Kidney (tissue), 14 donors: ENCODE measurements around the gene C11orf21. TPM values are rescaled to one million over a fixed set of nuclear protein-coding genes. Genes with fewer than 3 reads are reported as not detected.
A peak's percentile ranks its signal among the peaks of the same experiment; 100 is the strongest.

ENCODE experiments used
- DNase-seq, 5 donors: peaks; one replicate each; pipeline ENCODE4 v3.0.0-alpha.2; 2013 to 2020
- FAIRE-seq: peaks from 2 replicates; lab custom pipeline; 2012; peaks lifted over from hg19 to GRCh38; lab: Jason Lieb, UNC
- H3K27ac ChIP-seq, 2 donors: one replicate each; pipeline ENCODE4 v1.7.0; 2013; ENCODE audit warnings: low read depth in 2 of 2, low read length in 2 of 2, inconsistent platforms in 1 of 2
- H3K27me3 ChIP-seq: one replicate; pipeline ENCODE4 v1.7.1; 2013; ENCODE audit warnings: low read length, inconsistent platforms; ENCODE audit not compliant: control insufficient read depth, insufficient read depth
- H3K36me3 ChIP-seq, 3 donors: one replicate each; pipeline versions ENCODE4 v1.7.0 to v1.7.1; 2013; ENCODE audit warnings: low read length in 3 of 3, control low read depth in 1 of 3, inconsistent platforms in 1 of 3; ENCODE audit not compliant: insufficient read depth in 3 of 3, control insufficient read depth in 2 of 3
- H3K4me1 ChIP-seq, 3 donors: one replicate each; pipeline versions ENCODE4 v1.7.0 to v1.7.1; 2013; ENCODE audit warnings: low read length in 3 of 3, inconsistent platforms in 1 of 3, low read depth in 1 of 3; ENCODE audit not compliant: control insufficient read depth in 2 of 3, insufficient read depth in 2 of 3
- H3K4me3 ChIP-seq, 3 donors: one replicate each; pipeline versions ENCODE4 v1.7.0 to v1.8.1; 2013; ENCODE audit warnings: low read length in 3 of 3, control low read depth in 1 of 3, inconsistent platforms in 1 of 3
- H3K9ac ChIP-seq, 3 donors: one replicate each; pipeline versions ENCODE4 v1.7.0 to v1.7.1; 2013; ENCODE audit warnings: low read length in 3 of 3, control low read depth in 1 of 3, inconsistent platforms in 1 of 3
- H3K9me3 ChIP-seq, 3 donors: one replicate each; pipeline versions ENCODE4 v1.7.0 to v1.7.1; 2013; ENCODE audit warnings: low read length in 3 of 3, control low read depth in 1 of 3, inconsistent platforms in 1 of 3; ENCODE audit not compliant: control insufficient read depth in 2 of 3, insufficient read depth in 1 of 3
- intact Hi-C: fragments of 100-400 bp; cut with DNase I; formaldehyde crosslinking; loops from one replicate; pipeline ENCODE4 v1.11.1; 2022
- polyA plus RNA-seq: library from polyadenylated mRNA; stranded (reverse); fragments of 350-450 nt; fragmentation: Illumina TruSeq; extraction: RNeasy Lipid Tissue Mini Kit (QIAGEN cat#74804); gene quantifications from one replicate; pipeline ENCODE4 v1.2.3, GENCODE V29; 2014; ENCODE audit warnings: low read depth, low replicate concordance; ENCODE audit not compliant: insufficient read depth
- total RNA-seq: library from RNA; stranded (reverse); fragmentation: NEBNext Ultra II Directional; extraction: Animal tissue kit (Norgen Biotek cat#: 25700); gene quantifications from one replicate; pipeline ENCODE4 v1.2.1, GENCODE V29; 2021
- TF ChIP-seq, protein P1 (sequence below): IDR thresholded peaks from 3 replicates; pipeline ENCODE4 v1.5.1; 2012; ENCODE audit warnings: mild to moderate bottlenecking, moderate library complexity, borderline replicate concordance; ENCODE audit not compliant: insufficient read depth; ENCODE audit errors: extremely low read depth
- donor health status: control.
- donor health status: control.
- donor health status: control.
- donor health status: control.
- donor health status: control.
- donor health status: DM: yes; HTN: yes; CAD: no.
- donor health status: Normal renal cell carcinoma (clear cell type).

The C11orf21 gene
- total and polyA plus RNA-seq, 2 donors from 2014 or later: 0.17 to 4.9 TPM

DNA sequence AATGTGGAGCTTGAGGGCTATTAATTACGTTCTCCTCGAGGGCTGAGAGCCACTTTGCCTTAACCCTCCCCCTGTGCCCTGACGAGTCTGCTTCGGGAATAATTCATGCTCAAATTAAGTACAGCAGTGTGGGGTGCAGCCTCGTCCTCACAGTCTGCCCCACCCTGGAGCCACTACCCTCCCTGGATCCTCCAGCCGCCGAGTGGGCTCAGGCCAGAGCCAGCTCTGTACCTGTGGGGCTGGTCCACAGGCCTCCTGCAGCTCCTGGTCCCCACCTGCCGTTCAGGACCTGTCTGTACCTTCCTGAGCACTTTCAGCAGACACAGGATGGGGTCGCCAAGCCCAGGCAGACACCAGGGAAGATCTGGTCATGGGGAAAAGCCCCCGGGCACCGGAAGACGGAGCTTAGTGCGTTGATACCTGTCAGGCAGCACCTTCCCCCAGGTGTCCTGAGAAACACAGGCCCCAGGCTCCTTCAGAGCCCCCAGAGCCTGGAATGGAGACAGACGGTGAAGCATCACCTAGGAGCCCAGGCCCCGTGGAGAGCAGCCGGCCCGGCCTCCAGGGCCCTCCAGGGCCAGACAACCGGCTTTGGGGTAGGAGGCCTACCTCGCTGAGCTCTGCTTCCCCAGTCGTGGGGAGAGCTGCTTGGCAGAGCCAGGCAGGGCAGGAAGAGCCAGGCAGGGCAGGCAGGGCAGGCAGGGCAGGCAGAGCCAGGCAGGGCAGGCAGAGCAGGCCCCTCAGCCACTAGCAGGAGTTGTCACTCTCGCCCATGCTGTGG, 9.8 kb upstream of the C11orf21 start:
- DNase-seq: peak in 1 of 5 donors; percentile 79
- H3K4me1 ChIP-seq: peaks cover 0 to 10% (median 5%) of the 10 kb centered on the region in 3 donors
- no peak for FAIRE-seq

DNA sequence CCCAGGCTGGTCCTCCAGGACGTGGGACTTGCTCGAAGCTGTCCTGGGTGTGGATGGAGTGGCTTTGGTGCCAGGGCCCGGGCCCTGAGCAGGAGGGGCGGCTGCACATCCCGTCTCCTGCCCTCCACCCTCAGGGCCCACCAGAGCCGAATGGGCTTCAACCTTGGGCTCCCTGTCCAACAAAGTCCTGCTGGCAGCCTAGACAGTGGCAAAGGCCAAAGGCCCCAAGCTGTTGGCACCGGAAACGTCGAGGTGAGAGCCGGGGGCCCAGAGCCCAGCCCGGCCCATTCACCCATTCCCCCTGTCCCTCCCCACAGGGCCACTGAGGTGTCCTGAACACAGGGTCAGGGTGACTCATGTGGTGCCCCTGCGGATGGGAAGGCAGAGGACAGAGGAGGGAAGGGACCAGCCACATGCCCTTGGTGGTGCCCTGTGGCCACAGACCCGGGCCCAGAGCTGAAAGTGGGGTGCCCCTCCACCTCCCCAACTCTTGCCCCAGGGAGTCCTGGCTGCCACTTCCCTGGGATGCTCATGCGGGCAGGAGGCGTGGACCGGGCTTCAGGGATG, 9.2 kb upstream of the C11orf21 start:
- intact Hi-C loops: no loop called here
- Histone ChIP-seq H3K9ac (no peak overlapping the region), H3K4me3 (no peak overlapping the region), H3K9me3 (no peaks in the 10 kb centered on the region), H3K27me3 (no peaks in the 10 kb centered on the region), H3K4me1 (peaks cover under 1 to 14% (median 6%) of the 10 kb centered on the region in 3 donors), H3K36me3 (no peaks in the 10 kb centered on the region), H3K27ac (no peak overlapping the region)
- FAIRE-seq: no peak
- peak in 1 of 5 donors; percentile 63 for DNase-seq
- TF ChIP-seq, protein P1, sequence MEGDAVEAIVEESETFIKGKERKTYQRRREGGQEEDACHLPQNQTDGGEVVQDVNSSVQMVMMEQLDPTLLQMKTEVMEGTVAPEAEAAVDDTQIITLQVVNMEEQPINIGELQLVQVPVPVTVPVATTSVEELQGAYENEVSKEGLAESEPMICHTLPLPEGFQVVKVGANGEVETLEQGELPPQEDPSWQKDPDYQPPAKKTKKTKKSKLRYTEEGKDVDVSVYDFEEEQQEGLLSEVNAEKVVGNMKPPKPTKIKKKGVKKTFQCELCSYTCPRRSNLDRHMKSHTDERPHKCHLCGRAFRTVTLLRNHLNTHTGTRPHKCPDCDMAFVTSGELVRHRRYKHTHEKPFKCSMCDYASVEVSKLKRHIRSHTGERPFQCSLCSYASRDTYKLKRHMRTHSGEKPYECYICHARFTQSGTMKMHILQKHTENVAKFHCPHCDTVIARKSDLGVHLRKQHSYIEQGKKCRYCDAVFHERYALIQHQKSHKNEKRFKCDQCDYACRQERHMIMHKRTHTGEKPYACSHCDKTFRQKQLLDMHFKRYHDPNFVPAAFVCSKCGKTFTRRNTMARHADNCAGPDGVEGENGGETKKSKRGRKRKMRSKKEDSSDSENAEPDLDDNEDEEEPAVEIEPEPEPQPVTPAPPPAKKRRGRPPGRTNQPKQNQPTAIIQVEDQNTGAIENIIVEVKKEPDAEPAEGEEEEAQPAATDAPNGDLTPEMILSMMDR: no peak

More for the DNA sequence above, 9.8 kb upstream of the C11orf21 start:
- TF ChIP-seq, protein P1: no peak
- H3K27ac ChIP-seq: no peak overlapping the region
- no peak overlapping the region for H3K4me3 ChIP-seq
- H3K9me3 ChIP-seq: no peaks in the 10 kb centered on the region
- no peaks in the 10 kb centered on the region for H3K27me3 ChIP-seq
- H3K9ac ChIP-seq: no peak overlapping the region
- intact Hi-C loops: no loop called here
- no peaks in the 10 kb centered on the region for H3K36me3 ChIP-seq

DNA sequence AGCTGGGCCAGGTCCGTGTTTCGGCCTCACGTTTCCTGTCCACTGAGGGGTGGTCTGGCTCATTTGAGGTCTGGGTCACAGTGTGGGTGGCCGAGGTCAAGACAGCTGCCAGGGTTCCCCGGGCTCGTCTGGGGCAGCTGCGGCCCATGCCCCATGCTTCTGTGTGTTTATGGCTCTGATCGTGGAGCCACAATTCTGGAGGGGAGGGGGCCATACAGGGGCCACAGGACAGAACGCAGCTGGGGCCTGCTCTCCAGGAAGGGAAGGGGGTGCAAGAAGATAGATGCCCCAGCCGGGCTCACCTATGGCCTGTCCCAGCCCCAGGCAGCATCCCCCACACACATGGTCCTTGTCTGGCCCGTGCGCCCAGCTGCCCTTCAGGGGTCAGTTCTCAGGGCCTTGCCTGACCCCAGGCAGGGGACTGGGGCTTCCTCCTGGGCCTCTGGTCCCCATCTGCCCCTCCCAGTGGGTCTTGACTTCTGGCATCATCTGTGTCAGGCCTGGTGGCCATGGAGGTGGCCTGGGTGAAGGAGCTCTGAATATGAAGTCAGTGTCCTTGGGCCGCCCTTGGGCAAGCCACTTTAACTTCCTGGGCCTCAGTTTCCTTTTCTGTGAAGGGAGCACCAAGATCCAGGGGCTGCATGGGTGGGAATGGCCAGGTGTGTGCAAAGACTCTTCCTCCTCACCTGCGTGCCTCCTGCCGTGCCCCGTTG, 8.5 kb upstream of the C11orf21 start:
- TF ChIP-seq, protein P1: no peak
- Histone ChIP-seq H3K9ac (no peak overlapping the region), H3K9me3 (no peaks in the 10 kb centered on the region), H3K36me3 (no peaks in the 10 kb centered on the region), H3K4me1 (peaks cover 3 to 20% (median 11%) of the 10 kb centered on the region in 3 donors), H3K27me3 (no peaks in the 10 kb centered on the region), H3K27ac (no peak overlapping the region), H3K4me3 (no peak overlapping the region)
- peak in 1 of 5 donors; percentile 62 for DNase-seq
- FAIRE-seq: no peak
- intact Hi-C loops: no loop called here
